K562 (cell line): Measurements from ENCODE around the gene NPIPB2. TPM values are rescaled to one million over a fixed set of nuclear protein-coding genes. Genes with fewer than 3 reads are reported as not detected.

Experiments used
- E4F1 ChIP-seq: fragments of 250-450 bp; sonication (Bioruptor Pico); IDR thresholded peaks from 2 replicates; pipeline ENCODE4 v1.5.0; 2021; ENCODE audit warnings: mild to moderate bottlenecking, borderline replicate concordance
- FOXJ2 ChIP-seq: fragments of 200-800 bp; sonication (Bioruptor generic); IDR thresholded peaks from 2 replicates; pipeline ENCODE4 v1.6.1; 2016; ENCODE audit warnings: missing genetic modification characterization, missing compliant biosample characterization
- MGA ChIP-seq: fragments of 450-650 bp; IDR thresholded peaks from 2 replicates; pipeline ENCODE4 v1.6.1; 2016; ENCODE audit warnings: mild to moderate bottlenecking, moderate library complexity
- TBP ChIP-seq: optimal IDR thresholded peaks from 2 replicates; pipeline ENCODE3; 2011; ENCODE audit warnings: low read depth, low read length, improper control_type of control experiment
- ZBTB33 ChIP-seq: sonication (generic); formaldehyde crosslinking; IDR thresholded peaks from 2 replicates; pipeline ENCODE4 v1.8.1; 2023; ENCODE audit warnings: mild to moderate bottlenecking, missing genetic modification reagents
- ZNF143 ChIP-seq: sonication (generic); formaldehyde crosslinking; IDR thresholded peaks from 2 replicates; pipeline ENCODE4 v1.9.0; 2022; ENCODE audit warnings: mild to moderate bottlenecking, missing genetic modification reagents
- ZNF217 ChIP-seq: sonication (generic); formaldehyde crosslinking; IDR thresholded peaks from 2 replicates; pipeline ENCODE4 v1.8.0; 2022; ENCODE audit warnings: mild to moderate bottlenecking, missing genetic modification reagents
- polyA plus RNA-seq, 8 experiments: library from polyadenylated mRNA; depleted of rRNA in 4 of 8; stranded (reverse) in 5 of 8; unstranded in 3 of 8; fragments of >200 nt; fragmentation: Nextera tagmentation in 2 of 8; fragmentation: Illumina TruSeq in 1 of 8; extraction: Ambion mirVana in 2 of 8; extraction: Trizol in 1 of 8; gene quantifications; 2 replicates each; pipeline versions ENCODE4 v1.2.1 to v1.2.3, GENCODE V29; 2011 to 2014; ENCODE audit warnings: inconsistent platforms in 1 of 8, missing spikeins in 1 of 8
- total RNA-seq, 7 experiments: library from RNA; depleted of rRNA in 6 of 7; stranded (reverse); fragments of >200 nt in 6 of 7; fragmentation: Illumina TruSeq in 2 of 7; extraction: Trizol in 2 of 7; gene quantifications; 2 replicates each; pipeline versions ENCODE4 v1.2.1 to v1.2.3, GENCODE V29; 2011 to 2021; ENCODE audit warnings: low replicate concordance in 1 of 7

NPIPB2 gene
- total and polyA plus RNA-seq, 9 of the 15 experiments (the other 6 are each of a cell fraction or from before 2014, with no cell fraction given): 0.21 to 2.9 (median 1.6) TPM; not detected in 1

- TF ChIP-seq MGA (peak; percentile 53), E4F1 (CRISPR knock-in tag) (no peak), ZNF143 (peak; percentile 99), TBP (peak; percentile 84), ZNF217 (CRISPR knock-in tag) (no peak), FOXJ2 (tag) (peak; percentile 93), ZBTB33 (CRISPR knock-in tag) (peak; percentile 44; the same call in 1 of the 2 replicates)
Measured at GRCh38 chr16:11915644-11916523, 26.0 kb downstream of the NPIPB2 start, which contains the start of gene GSPT1 (continued).
